G401 (cell line): ENCODE results near the gene SCFD2. TPM values are rescaled to one million over a fixed set of nuclear protein-coding genes. Genes with fewer than 3 reads are reported as not detected.

Experiments
- DNase-seq: peaks from one replicate; pipeline ENCODE4 v3.0.0-alpha.2; 2015; ENCODE audit warnings: low spot score
- in situ Hi-C: cut with HindIII; loops from 2 replicates; pipeline ENCODE4 v1.10.0; 2016; ENCODE audit warnings: low sequenced_read_pairs, mixed read lengths
- total RNA-seq: library from RNA; depleted of rRNA; stranded (reverse); fragments of >200 nt; shearing (Covaris generic); gene quantifications from 2 replicates; pipeline ENCODE4 v1.2.3, GENCODE V29; 2014

SCFD2 gene
- total RNA-seq, 1 experiment from 2014 or later, result 16.9 TPM

DNA sequence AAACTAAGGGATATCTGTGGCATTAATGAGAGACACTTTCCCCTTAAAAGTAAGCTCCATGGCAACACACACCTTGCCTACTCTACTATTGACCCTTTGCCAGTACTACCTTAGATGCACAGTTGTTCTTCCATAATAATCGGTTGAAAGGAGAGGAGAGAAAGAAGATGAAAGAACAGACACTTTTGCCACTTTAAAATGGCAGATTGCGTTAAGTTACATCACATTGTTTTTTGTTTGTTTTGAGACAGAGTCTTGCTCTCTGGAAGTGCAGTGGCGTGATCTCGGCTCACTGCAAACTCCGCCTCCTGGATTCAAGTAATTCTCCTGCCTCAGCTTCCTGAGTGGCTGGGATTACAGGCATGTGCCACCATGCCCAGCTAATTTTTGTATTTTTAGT lies 239.8 kb downstream of the SCFD2 start:
- in situ Hi-C loops, result no loop called here
- no peak for DNase-seq

GRCh38 chr4:53123819-53124218 lies 242.0 kb downstream of the SCFD2 start:
- DNase-seq, result no peak

DNA sequence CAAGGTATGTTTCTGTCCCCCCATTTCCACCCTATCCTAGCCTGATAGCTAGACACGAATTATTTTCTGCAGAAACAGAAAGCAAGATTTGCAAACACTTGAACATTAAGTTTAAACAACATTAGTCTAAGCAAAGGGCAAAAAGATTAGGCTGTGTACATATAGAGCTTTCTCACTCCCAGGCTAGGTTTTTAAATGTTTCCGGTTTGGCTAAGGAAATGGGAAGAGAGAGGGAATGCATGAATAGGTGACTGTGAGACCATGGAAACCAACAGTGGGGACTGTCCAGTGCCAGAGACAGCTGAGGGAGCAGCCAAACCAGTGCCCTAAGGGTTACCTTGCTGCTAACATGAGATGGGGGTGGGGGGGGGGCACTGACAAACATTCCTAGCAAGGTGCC lies 242.7 kb downstream of the SCFD2 start:
- in situ Hi-C loops, result no loop called here
- DNase-seq, result no peak

More at GRCh38 chr4:53123819-53124218, 242.0 kb downstream of the SCFD2 start:
- in situ Hi-C loops, result no loop called here

GRCh38 chr4:53122280-53123116 lies 243.4 kb downstream of the SCFD2 start:
- DNase-seq, result no peak
- in situ Hi-C loops, result no loop called here

- in situ Hi-C loops, result no loop called here
- DNase-seq, result no peak
These were observed 244.5 kb downstream of the SCFD2 start for GRCh38 chr4:53121264-53121865.

GRCh38 chr4:53120778-53121177 lies 245.1 kb downstream of the SCFD2 start:
- DNase-seq, result no peak
- in situ Hi-C loops, result no loop called here

DNA sequence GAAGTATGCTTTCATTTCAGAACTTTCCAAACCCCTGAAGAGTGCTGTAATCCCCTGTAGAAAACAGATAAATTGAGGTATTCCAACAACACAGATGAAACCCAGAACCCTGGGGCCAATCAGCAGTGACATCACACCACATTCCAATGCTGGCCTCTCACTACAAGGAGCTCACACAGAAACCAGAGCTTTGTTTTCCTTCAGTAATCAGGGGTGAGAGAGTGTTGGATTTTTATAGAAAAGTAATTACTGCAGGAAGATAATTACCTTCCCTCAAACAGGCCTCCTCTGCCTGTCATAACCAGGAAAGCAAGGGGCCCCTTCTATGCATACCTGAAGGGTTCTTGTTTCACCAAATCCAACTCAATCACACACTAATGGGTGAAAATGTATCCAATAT lies 246.2 kb downstream of the SCFD2 start:
- in situ Hi-C loops, result no loop called here
- DNase-seq, result no peak

GRCh38 chr4:53118676-53119075 lies 247.2 kb downstream of the SCFD2 start:
- no peak for DNase-seq
- in situ Hi-C loops, result no loop called here

DNA sequence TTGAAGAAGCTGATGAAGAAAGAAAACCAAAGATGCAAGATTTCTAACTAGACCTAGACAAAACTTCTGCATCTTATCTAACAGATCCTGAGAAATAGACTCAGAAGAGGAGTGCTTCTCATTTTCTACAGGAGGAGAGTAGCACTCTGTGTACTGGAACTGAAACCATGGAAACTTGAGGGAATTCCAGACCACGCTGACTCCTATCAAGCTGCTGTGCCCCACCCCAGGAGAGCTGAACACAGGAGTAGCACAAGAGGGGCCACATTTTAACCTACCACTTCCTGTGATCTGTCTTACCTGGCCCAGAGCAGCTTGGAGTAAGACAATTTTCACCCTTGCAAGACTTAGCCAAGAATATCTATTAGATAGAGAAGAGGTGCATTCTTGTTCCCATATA lies 248.9 kb downstream of the SCFD2 start:
- in situ Hi-C loops, result no loop called here
- DNase-seq, result no peak

GRCh38 chr4:53113431-53114225 lies 252.2 kb downstream of the SCFD2 start:
- DNase-seq, result no peak
- in situ Hi-C loops, result no loop called here

DNA sequence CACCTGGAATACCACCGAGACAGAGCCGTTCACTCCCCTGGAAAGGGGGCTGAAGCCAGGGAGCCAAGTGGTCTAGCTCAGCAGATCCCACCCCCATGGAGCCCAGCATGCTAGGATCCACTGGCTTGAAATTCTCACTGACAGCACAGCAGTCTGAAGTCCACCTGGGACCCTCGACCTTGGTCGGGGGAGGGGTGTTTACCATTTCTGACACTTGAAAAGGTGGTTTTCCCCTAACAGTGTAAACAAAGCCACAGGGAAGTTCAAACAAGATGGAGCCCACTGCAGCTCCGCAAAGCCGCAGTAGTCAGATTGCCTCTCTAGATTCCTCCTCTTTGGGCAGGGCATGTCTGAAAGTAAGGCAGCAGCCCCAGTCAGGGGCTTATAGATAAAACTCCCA lies 260.5 kb downstream of the SCFD2 start:
- in situ Hi-C loops, result no loop called here
- no peak for DNase-seq

DNA sequence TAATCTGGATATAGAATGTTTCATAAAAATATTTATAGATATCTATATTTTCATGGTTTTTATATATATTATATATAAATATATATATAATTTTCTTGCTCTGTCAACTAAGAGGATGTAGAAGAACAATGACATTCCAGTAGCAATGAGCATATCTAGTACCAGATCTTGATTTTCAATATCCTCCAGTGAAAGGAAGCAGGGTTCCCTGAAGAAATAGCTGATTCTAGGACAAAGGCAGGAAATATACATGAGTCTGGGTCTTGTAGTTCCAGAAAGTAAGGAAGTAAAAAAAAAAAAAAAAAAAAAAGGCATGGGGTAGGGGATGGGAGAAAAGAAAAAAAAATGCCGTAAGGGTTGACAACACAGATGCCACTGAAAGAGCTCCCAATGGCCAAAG lies 262.4 kb downstream of the SCFD2 start:
- DNase-seq, result no peak
- in situ Hi-C loops, result no loop called here

- in situ Hi-C loops, result no loop called here
- DNase-seq, result no peak
These were observed 264.7 kb downstream of the SCFD2 start for GRCh38 chr4:53101191-53101581.

DNA sequence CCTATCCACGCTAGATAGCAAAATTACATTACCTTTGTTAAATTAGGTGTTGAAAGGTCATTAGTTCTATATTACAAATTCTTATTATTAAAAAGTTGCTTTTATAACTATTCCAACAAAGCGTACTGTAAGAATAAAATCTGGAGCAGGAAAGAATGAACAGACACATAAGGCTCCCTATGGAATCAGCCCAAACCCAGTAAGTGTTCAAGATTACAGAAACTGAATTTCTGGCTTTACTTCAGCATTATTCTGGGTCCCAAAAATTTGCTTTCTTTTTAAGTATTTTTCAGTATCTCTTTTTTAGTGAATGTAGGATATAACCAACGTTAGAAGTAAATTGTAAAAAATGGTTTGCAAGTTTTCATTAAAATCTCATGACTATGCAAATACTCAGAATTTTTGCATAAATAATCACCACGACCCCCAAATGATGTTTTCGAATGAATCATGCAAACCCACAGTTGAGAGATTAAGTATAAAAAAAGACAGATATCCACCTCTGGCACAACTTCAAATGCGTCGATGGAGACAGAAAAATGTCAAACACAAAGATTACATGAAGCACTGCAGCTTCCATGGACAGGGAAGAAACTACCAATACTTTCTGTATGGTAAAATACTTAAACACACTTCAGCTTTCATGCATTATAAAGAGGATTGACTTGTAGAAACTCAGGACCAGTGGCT lies 265.2 kb downstream of the SCFD2 start:
- in situ Hi-C loops, result no loop called here
- no peak for DNase-seq

DNA sequence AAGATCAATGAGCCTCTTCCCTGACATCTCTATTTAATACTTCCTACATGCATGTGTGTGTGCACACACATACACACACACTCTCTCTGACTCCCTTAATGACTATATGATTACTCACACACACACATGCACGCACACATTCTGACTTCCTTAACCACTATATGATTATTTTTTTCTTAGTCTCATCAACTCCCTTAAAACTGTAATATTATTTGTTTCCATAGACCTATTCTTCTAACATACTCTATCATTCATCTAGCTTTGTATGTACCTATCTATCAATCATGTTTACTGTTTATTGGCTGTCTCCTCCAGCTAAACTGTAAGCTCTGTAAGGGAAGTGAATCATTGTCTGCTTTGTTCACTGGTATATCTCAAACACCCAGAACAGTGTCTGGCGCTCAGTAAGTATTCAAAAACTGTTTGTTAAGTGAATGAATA lies 267.2 kb downstream of the SCFD2 start:
- DNase-seq, result no peak
- in situ Hi-C loops, result no loop called here

- in situ Hi-C loops, result no loop called here
- no peak for DNase-seq
These were observed 271.8 kb downstream of the SCFD2 start for GRCh38 chr4:53094040-53094439.

DNA sequence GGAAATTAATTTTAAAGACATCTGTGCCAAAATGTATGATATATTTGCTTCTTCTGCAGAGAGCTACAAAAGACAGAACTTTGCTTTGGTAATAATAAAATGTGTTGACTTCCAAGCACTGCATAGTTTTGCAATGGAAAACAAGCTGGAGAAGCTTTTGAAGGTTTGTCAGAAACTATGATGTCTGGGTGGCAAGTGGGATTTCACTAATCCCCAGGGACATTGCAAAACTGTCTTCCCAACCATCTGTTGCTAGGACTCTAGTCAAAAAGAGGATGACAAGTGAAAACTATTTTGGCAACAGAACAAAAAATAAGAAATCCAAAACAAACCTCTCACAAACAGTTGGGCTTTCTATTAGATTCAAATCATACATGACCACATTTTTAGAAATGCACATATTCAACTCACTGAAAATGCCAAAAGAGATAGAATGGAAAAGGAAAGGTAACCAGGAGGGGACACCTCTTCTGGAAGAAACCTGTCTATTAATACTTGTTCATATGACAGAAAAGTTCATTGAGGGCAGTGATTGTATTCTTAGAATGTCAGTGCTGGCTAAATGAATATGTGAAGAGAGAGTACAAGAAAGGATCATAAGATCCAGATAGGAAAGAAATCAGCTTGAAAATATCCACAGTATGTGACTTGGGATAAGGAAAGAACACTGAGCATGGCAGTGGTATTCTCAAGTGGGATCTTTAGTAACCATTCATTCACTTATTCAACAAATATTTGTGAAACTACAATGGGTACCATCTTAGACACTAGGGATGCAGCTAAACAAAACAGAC lies 275.7 kb downstream of the SCFD2 start:
- in situ Hi-C loops, result no loop called here
- no peak for DNase-seq

- in situ Hi-C loops, result no loop called here
- no peak for DNase-seq
These were observed 277.7 kb downstream of the SCFD2 start for GRCh38 chr4:53088152-53088551.
